Smooth muscle cell (in vitro differentiated cells): ENCODE results near the gene MGMT. TPM values are rescaled to one million over a fixed set of nuclear protein-coding genes. Genes with fewer than 3 reads are reported as not detected.

Source experiments
- DNase-seq: peaks from one replicate; lab custom pipeline; 2025; ENCODE audit not compliant: unreplicated experiment; lab: John Stamatoyannopoulos, UW
- H2AFZ ChIP-seq: fragments of 200-600 bp; sonication (generic); 2 replicates; pipeline ENCODE4 v1.6.0; 2016; ENCODE audit warnings: antibody characterized with exemption, low read depth, mild to moderate bottlenecking
- H3F3A ChIP-seq: fragments of 200-600 bp; sonication (generic); 2 replicates; pipeline ENCODE4 v1.6.0; 2017; ENCODE audit warnings: antibody characterized with exemption, low read depth
- H3K27ac ChIP-seq: fragments of 200-600 bp; sonication (generic); 2 replicates; pipeline ENCODE4 v1.5.1; 2016; ENCODE audit warnings: low read depth, mild to moderate bottlenecking
- H3K27me3 ChIP-seq: fragments of 200-600 bp; sonication (generic); 2 replicates; pipeline ENCODE4 v1.6.1; 2016; ENCODE audit warnings: low read depth, mild to moderate bottlenecking
- H3K36me3 ChIP-seq: fragments of 200-600 bp; sonication (generic); 2 replicates; pipeline ENCODE4 v1.5.1; 2016; ENCODE audit warnings: low read depth
- H3K4me1 ChIP-seq: fragments of 200-600 bp; sonication (generic); 2 replicates; pipeline ENCODE4 v1.5.1; 2016; ENCODE audit warnings: low read depth
- H3K4me2 ChIP-seq: fragments of 200-600 bp; sonication (generic); 2 replicates; pipeline ENCODE4 v1.6.0; 2016; ENCODE audit warnings: mild to moderate bottlenecking
- H3K4me3 ChIP-seq: fragments of 200-600 bp; sonication (generic); 2 replicates; pipeline ENCODE4 v1.5.1; 2016; ENCODE audit warnings: mild to moderate bottlenecking
- H3K79me2 ChIP-seq: fragments of 200-600 bp; sonication (generic); 2 replicates; pipeline ENCODE4 v1.6.0; 2016; ENCODE audit warnings: low read depth, mild to moderate bottlenecking
- H3K9ac ChIP-seq: fragments of 200-600 bp; sonication (generic); 2 replicates; pipeline ENCODE4 v1.6.0; 2016; ENCODE audit warnings: low read depth
- H3K9me3 ChIP-seq: fragments of 200-600 bp; sonication (generic); replicated peaks from 2 replicates; pipeline ENCODE4 v1.5.1; 2016; ENCODE audit warnings: low read depth
- H4K20me1 ChIP-seq: fragments of 200-600 bp; sonication (generic); 2 replicates; pipeline ENCODE4 v1.6.0; 2016; ENCODE audit warnings: low read depth
- WGBS: methylation state at CpG from one replicate; pipeline ENCODE4 v1.1.7; 2016; ENCODE audit warnings: low lambda C conversion rate; 5-methylcytosine and 5-hydroxymethylcytosine counted together
- polyA plus RNA-seq: library from polyadenylated mRNA; unstranded; fragments of >200 nt; fragmentation: Nextera tagmentation; extraction: Ambion mirVana; gene quantifications from 2 replicates; pipeline ENCODE4 v1.2.1, GENCODE V29; 2016
- total RNA-seq: library from RNA; depleted of rRNA; stranded (reverse); fragments of >200 nt; gene quantifications from 2 replicates; pipeline ENCODE4 v1.2.3, GENCODE V29; 2014
- TF ChIP-seq, protein P1 (sequence below): fragments of 200-600 bp; sonication (generic); IDR thresholded peaks from 2 replicates; pipeline ENCODE4 v1.5.1; 2017; ENCODE audit warnings: borderline replicate concordance, mild to moderate bottlenecking, antibody characterized with exemption; ENCODE audit not compliant: insufficient read depth, poor library complexity, severe bottlenecking

MGMT gene
- total and polyA plus RNA-seq, 2 experiments from 2014 or later: 21.0 to 33.0 TPM

DNA sequence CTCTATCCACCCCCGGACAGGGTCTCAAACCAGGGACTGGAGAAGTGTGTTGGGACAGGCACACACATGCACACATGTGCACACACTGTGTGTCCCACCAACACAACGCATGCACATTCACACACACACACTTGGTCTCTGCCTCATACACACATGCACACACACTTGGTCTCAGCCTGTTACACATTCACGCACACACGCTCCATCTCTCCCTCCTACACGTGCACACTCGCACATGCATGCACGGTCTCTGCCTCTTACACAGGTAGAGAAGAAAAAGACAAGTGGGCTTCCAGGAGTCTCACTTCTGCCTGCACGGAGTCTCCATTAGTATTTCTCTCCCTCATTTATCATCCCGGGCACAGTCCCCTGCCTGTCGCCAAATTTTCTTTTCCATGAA is 325.8 kb downstream of the MGMT start:
- no peaks in the 10 kb centered on the region for H3K79me2 ChIP-seq
- 97% methylated on average over 10 of the region's 10 CpGs for WGBS
- H3K9ac ChIP-seq: no peak overlapping the region
- H3K27ac ChIP-seq: no peak overlapping the region
- H3F3A ChIP-seq: no peaks in the 10 kb centered on the region
- no peak overlapping the region for H3K4me3 ChIP-seq
- no peak for DNase-seq
- H2AFZ ChIP-seq: no peak overlapping the region
- no peaks in the 10 kb centered on the region for H3K9me3 ChIP-seq
- H3K4me2 ChIP-seq: no peak overlapping the region
- H3K27me3 ChIP-seq: no peaks in the 10 kb centered on the region
- TF ChIP-seq, protein P1, sequence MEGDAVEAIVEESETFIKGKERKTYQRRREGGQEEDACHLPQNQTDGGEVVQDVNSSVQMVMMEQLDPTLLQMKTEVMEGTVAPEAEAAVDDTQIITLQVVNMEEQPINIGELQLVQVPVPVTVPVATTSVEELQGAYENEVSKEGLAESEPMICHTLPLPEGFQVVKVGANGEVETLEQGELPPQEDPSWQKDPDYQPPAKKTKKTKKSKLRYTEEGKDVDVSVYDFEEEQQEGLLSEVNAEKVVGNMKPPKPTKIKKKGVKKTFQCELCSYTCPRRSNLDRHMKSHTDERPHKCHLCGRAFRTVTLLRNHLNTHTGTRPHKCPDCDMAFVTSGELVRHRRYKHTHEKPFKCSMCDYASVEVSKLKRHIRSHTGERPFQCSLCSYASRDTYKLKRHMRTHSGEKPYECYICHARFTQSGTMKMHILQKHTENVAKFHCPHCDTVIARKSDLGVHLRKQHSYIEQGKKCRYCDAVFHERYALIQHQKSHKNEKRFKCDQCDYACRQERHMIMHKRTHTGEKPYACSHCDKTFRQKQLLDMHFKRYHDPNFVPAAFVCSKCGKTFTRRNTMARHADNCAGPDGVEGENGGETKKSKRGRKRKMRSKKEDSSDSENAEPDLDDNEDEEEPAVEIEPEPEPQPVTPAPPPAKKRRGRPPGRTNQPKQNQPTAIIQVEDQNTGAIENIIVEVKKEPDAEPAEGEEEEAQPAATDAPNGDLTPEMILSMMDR: no peak
- no peaks in the 10 kb centered on the region for H3K4me1 ChIP-seq
- no peaks in the 10 kb centered on the region for H3K36me3 ChIP-seq
- H4K20me1 ChIP-seq: no peaks in the 10 kb centered on the region

DNA sequence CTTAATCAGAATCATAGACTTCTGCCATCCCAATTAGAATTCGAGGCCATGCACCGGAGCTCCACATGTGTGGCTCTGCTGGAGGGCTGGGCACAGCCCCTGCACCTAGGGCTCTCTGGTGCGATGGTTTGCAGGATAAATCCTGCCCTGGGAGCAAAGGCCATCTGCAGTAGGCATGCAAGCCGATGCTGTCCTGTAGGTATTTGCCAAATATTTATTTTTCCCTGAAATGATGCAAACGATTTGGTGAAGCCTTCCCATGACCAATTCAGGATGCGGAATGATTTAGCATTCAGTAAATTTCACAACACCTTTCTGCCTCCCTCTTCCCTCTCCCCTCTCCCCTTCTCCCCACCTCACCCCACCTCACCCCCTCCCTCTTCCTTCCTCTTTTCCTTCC is 326.4 kb downstream of the MGMT start:
- Histone ChIP-seq H3K27ac (no peak overlapping the region), H3F3A (no peaks in the 10 kb centered on the region), H4K20me1 (no peaks in the 10 kb centered on the region), H3K27me3 (no peaks in the 10 kb centered on the region), H3K36me3 (no peaks in the 10 kb centered on the region), H2AFZ (no peak overlapping the region), H3K9ac (no peak overlapping the region), H3K79me2 (no peaks in the 10 kb centered on the region), H3K4me2 (no peak overlapping the region), H3K9me3 (no peaks in the 10 kb centered on the region), H3K4me3 (no peak overlapping the region), H3K4me1 (no peaks in the 10 kb centered on the region)
- WGBS: 98% methylated on average over 6 of the region's 6 CpGs
- no peak for DNase-seq
- TF ChIP-seq, protein P1: no peak

DNA sequence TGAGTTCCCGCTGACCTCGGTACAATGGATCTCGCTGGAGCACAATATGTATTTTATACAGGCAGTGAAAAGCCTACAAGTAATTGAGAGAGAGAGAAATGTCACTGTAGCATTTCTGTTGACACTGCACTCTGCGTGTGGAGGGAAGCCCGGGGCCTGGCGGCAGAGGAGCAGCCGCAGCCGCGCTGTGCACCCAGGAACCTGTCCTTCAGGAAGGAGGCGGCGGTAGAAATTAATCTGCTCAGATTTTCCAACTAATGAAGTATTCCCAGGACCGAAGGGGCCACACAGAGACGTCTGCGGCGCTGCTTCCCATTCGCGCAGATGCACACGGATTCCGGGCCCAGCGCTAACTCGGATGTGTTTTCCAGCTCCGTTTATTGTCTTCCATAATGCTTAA is 327.0 kb downstream of the MGMT start:
- Histone ChIP-seq H3K79me2 (no peaks in the 10 kb centered on the region), H4K20me1 (no peaks in the 10 kb centered on the region), H3K9me3 (no peaks in the 10 kb centered on the region), H3K36me3 (no peaks in the 10 kb centered on the region), H2AFZ (no peak overlapping the region), H3K4me1 (no peaks in the 10 kb centered on the region), H3K4me2 (no peak overlapping the region), H3K4me3 (no peak overlapping the region), H3K9ac (no peak overlapping the region), H3K27me3 (no peaks in the 10 kb centered on the region), H3K27ac (no peak overlapping the region), H3F3A (no peaks in the 10 kb centered on the region)
- TF ChIP-seq, protein P1: no peak
- DNase-seq: no peak
- 98% methylated on average over 22 of the region's 22 CpGs for WGBS

DNA sequence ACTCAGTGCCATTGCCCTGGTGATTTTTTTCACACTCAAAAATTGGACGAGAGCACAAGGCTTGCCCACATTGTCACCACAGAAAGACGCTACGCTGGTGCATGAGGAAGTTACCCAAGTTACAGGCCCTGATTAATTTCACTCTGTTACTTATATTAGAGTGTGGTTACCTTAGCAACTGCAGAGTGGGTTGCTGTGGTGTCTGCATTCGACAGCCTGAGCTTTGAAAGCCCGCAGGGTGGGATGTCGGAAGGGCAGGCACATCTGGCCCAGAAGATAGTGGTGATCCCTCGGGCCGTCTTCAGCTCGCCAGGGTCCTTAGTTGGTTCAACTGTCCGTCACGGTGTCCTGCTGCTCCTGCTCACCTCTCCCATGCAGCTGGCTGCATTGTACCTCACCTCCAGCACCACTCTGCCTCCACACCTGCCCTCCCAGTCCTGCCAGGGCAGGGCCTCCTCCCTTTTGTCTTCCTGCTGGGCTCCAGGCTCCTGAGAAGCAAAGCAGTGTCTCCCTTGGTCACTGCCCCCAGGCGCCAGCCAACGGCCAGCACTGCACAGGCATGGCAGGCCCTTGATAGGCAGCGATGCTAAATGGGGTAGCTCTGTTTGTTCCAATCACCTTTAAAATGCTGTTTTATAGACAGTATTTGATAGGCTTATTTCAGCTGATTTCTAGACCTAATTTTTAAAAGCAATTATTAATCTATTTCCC is 329.8 kb downstream of the MGMT start:
- no peak overlapping the region for H2AFZ ChIP-seq
- H3K27ac ChIP-seq: no peak overlapping the region
- H3K9me3 ChIP-seq: no peaks in the 10 kb centered on the region
- WGBS: 87% methylated on average over 12 of the region's 14 CpGs
- no peak overlapping the region for H3K9ac ChIP-seq
- TF ChIP-seq, protein P1: no peak
- H3K79me2 ChIP-seq: no peaks in the 10 kb centered on the region
- no peak for DNase-seq
- no peak overlapping the region for H3K4me3 ChIP-seq
- H3K4me1 ChIP-seq: no peaks in the 10 kb centered on the region
- no peak overlapping the region for H3K4me2 ChIP-seq
- no peaks in the 10 kb centered on the region for H3K27me3 ChIP-seq
- H3K36me3 ChIP-seq: no peaks in the 10 kb centered on the region
- H4K20me1 ChIP-seq: no peaks in the 10 kb centered on the region
- H3F3A ChIP-seq: no peaks in the 10 kb centered on the region
